ENCODE results near the gene APPBP2. TPM values are rescaled to one million over a fixed set of nuclear protein-coding genes. Genes with fewer than 3 reads are reported as not detected.

The APPBP2 gene
- total and polyA plus RNA-seq, 2 of the 8 experiments (the other 6 are each of a cell fraction or from before 2014, with no cell fraction given) = 3.3 to 18.0 TPM

DNA sequence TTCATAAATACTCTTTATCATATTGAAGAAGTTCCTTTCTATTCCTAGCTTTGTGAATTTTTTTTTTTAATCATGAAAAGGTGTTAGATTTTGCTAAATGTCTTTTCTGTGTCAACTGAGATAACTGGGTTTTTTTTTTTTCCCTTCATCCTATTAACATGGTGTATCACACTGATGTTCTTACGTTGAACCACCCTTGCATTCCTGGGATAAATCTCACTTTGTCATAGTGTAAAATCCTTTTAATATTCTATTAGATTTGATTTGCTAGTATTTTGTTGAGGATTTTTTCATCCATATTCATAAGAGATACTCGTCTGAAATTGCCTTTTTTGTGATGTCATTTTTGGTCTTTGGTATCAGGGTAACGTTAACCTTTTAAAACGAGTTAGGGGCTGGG is 54.6 kb downstream of the APPBP2 start:
- H3K23ac ChIP-seq (ENCODE audit: insufficient read length) = no peak overlapping the region
- no peak overlapping the region for H2AFZ ChIP-seq (ENCODE audit: low read length)
- H3K36me3 ChIP-seq (ENCODE audit: control insufficient read depth in 2 of 4, insufficient read depth in 4 of 4, low read length in 3 of 4) = no peaks in the 10 kb centered on the region; a peak in 1 of 8 replicates
- no peak overlapping the region for H3K4ac ChIP-seq (replicated peaks; ENCODE audit: insufficient read length, low read depth, low read length)
- no peaks in the 10 kb centered on the region for H3K4me1 ChIP-seq (replicated peaks in 1 of 4; ENCODE audit: control insufficient read depth in 3 of 4, insufficient read depth in 4 of 4, low read length in 3 of 4)
- H3K4me3 ChIP-seq (ENCODE audit: extremely low read depth in 1 of 4, insufficient read depth in 2 of 4, low read depth in 3 of 4, low read length in 4 of 4) = no peak overlapping the region
- no peak overlapping the region for H2BK5ac ChIP-seq (ENCODE audit: low read depth, low read length)
- no peak overlapping the region for H4K91ac ChIP-seq (replicated peaks; ENCODE audit: insufficient read length, low read length)
- H4K20me1 ChIP-seq (replicated peaks in 1 of 2; ENCODE audit: control insufficient read depth in 1 of 2, insufficient read depth in 2 of 2, low read length in 2 of 2) = no peaks in the 10 kb centered on the region
- no peak overlapping the region for H3K27ac ChIP-seq (ENCODE audit: low read depth, low read length)
- CTCF ChIA-PET (ENCODE audit: partially characterized antibody) = interaction anchor here (0.6 kb wide), 1 partner anchor 307 kb away, joined by 3 read pairs; no protein-coding TSS in a partner anchor
- FAIRE-seq (no peak), DNase-seq (ENCODE audit: low read depth in 1 of 2, low spot score in 2 of 2) (no peak)
- H3K18ac ChIP-seq (ENCODE audit: extremely low read depth, low read length) = no peak overlapping the region
- no peak overlapping the region for H3K14ac ChIP-seq (ENCODE audit: insufficient read length)
- no peak overlapping the region for H3K56ac ChIP-seq (replicated peaks; ENCODE audit: insufficient read length, low read depth, low read length)
- H4K8ac ChIP-seq (ENCODE audit: extremely low read depth, insufficient read depth, low read length) = no peak overlapping the region
- no peak overlapping the region for H2BK12ac ChIP-seq (ENCODE audit: low read depth, low read length)
- no peaks in the 10 kb centered on the region for H3K79me1 ChIP-seq (ENCODE audit: low read depth, low read length)
- no peak overlapping the region for H2BK120ac ChIP-seq (replicated peaks; ENCODE audit: low read depth, low read length)
- no peak overlapping the region for H3K9ac ChIP-seq (replicated peaks in 1 of 4; ENCODE audit: extremely low read depth in 1 of 4, low read depth in 3 of 4, low read length in 3 of 4)
- WGBS, 2 experiments (ENCODE audit: extremely low coverage in 1 of 2, insufficient coverage in 1 of 2, insufficient read length in 1 of 2, insufficient replicate concordance in 2 of 2, low coverage in 1 of 2, low lambda C conversion rate in 2 of 2, missing lambda C conversion rate in 1 of 2) = 95% methylated on average over 4 of the region's 4 CpGs; no CpG with 5 or more reads in 1 of the 2 experiments
- no peaks in the 10 kb centered on the region for H3K27me3 ChIP-seq (replicated peaks in 1 of 4; ENCODE audit: control insufficient read depth in 3 of 4, extremely low read depth in 1 of 4, insufficient read depth in 3 of 4, low read length in 3 of 4)
- no peaks in the 10 kb centered on the region for H3K79me2 ChIP-seq (ENCODE audit: control insufficient read depth in 1 of 2, insufficient read depth in 2 of 2, low read length in 2 of 2)
- H3K4me2 ChIP-seq (ENCODE audit: insufficient read depth in 1 of 2, low read depth in 2 of 2, low read length in 2 of 2) = no peak overlapping the region
- no peak overlapping the region for H2BK20ac ChIP-seq (ENCODE audit: low read length)
- H2BK15ac ChIP-seq (ENCODE audit: low read length) = no peak overlapping the region
- no peaks in the 10 kb centered on the region; the same call in 1 of the 2 replicates for H3K23me2 ChIP-seq (ENCODE audit: low read depth, low read length)
- TF ChIP-seq TEAD4 (IDR thresholded peaks at IDR 0.05; ENCODE audit: low read depth, low read length) (no peak), SP2 (IDR thresholded peaks at IDR 0.05; ENCODE audit: low read length) (no peak), YY1 (IDR thresholded peaks at IDR 0.05; ENCODE audit: low read depth, low read length) (no peak), CREB1 (IDR thresholded peaks at IDR 0.05) (no peak)
- POLR2A ChIA-PET (ENCODE audit: partially characterized antibody) = no interaction called here
- no peaks in the 10 kb centered on the region for H3K9me3 ChIP-seq (ENCODE audit: insufficient read depth in 2 of 2, low read depth in 1 of 2, low read length in 1 of 2)
- no peak overlapping the region for H4K5ac ChIP-seq (ENCODE audit: insufficient read length, low read depth, low read length)
- no peak overlapping the region for H2AK5ac ChIP-seq (ENCODE audit: low read depth, low read length)

Measured in H1 (cell line).